CD14-positive monocyte (primary cell): ENCODE results near the gene AK1. TPM values are rescaled to one million over a fixed set of nuclear protein-coding genes. Genes with fewer than 3 reads are reported as not detected.

ENCODE experiments used
- DNase-seq, 3 donors: peaks; one replicate each; pipeline ENCODE4 v3.0.0-alpha.2; 2011 to 2022
- H2AFZ ChIP-seq: 2 replicates; pipeline ENCODE4 v1.6.0; 2012; ENCODE audit warnings: mild to moderate bottlenecking, low read depth, low read length, inconsistent platforms; ENCODE audit not compliant: insufficient read depth, poor library complexity, severe bottlenecking
- H3K27ac ChIP-seq, 2 donors: 1 replicate in 1 of 2; 2 replicates in 1 of 2; pipeline ENCODE4 v1.5.1; 2012 to 2013; ENCODE audit warnings: low read length in 2 of 2, control low read depth in 1 of 2, inconsistent platforms in 1 of 2, low read depth in 1 of 2, mild to moderate bottlenecking in 1 of 2
- H3K27me3 ChIP-seq, 2 donors: one replicate each; pipeline versions ENCODE4 v1.6.0 to v1.6.1; 2011 to 2013; ENCODE audit warnings: low read length in 2 of 2; ENCODE audit not compliant: control insufficient read depth in 2 of 2, insufficient read depth in 2 of 2
- H3K36me3 ChIP-seq, 2 donors: replicated peaks in 1 of 2; 1 replicate in 1 of 2; 2 replicates in 1 of 2; pipeline versions ENCODE4 v1.5.1 to v1.6.1; 2012 to 2013; ENCODE audit warnings: low read length in 2 of 2, control low read depth in 1 of 2, inconsistent platforms in 1 of 2, mild to moderate bottlenecking in 1 of 2; ENCODE audit not compliant: insufficient read depth in 2 of 2, control insufficient read depth in 1 of 2
- H3K4me1 ChIP-seq, 2 donors: 1 replicate in 1 of 2; 2 replicates in 1 of 2; pipeline versions ENCODE4 v1.5.1 to v1.6.1; 2012 to 2013; ENCODE audit warnings: low read length in 2 of 2, control low read depth in 1 of 2, inconsistent platforms in 1 of 2, mild to moderate bottlenecking in 1 of 2, moderate library complexity in 1 of 2; ENCODE audit not compliant: insufficient read depth in 2 of 2, control insufficient read depth in 1 of 2
- H3K4me2 ChIP-seq: replicated peaks from 2 replicates; pipeline ENCODE3; 2012; ENCODE audit warnings: low read length, moderate library complexity, mild to moderate bottlenecking; ENCODE audit not compliant: poor library complexity, severe bottlenecking; ENCODE audit errors: extremely low read depth
- H3K4me3 ChIP-seq, 3 experiments: fragments of 200-600 bp in 1 of 3; sonication (generic) in 1 of 3; replicated peaks in 1 of 3; 1 replicate in 2 of 3; 2 replicates in 1 of 3; pipeline ENCODE4 v1.5.1; 2011 to 2013; ENCODE audit warnings: low read length in 3 of 3, mild to moderate bottlenecking in 3 of 3, control low read depth in 2 of 3, low read depth in 2 of 3, inconsistent platforms in 1 of 3, moderate library complexity in 1 of 3
- H3K79me2 ChIP-seq: 2 replicates; pipeline ENCODE4 v1.6.0; 2012; ENCODE audit warnings: mild to moderate bottlenecking, control low read depth, inconsistent platforms, low read length, moderate library complexity; ENCODE audit not compliant: insufficient read depth
- H3K9ac ChIP-seq: 2 replicates; pipeline ENCODE4 v1.6.0; 2017; ENCODE audit warnings: low read length, mild to moderate bottlenecking; ENCODE audit not compliant: insufficient read depth, poor library complexity, severe bottlenecking
- H3K9me3 ChIP-seq, 2 donors: replicated peaks in 1 of 2; 1 replicate in 1 of 2; 2 replicates in 1 of 2; pipeline versions ENCODE4 v1.5.1 to v1.6.1; 2012 to 2013; ENCODE audit warnings: low read length in 2 of 2, control low read depth in 1 of 2; ENCODE audit not compliant: control insufficient read depth in 1 of 2, insufficient read depth in 1 of 2
- H4K20me1 ChIP-seq: 2 replicates; pipeline ENCODE4 v1.6.0; 2012; ENCODE audit warnings: mild to moderate bottlenecking, low read length, control low read depth, moderate library complexity; ENCODE audit not compliant: insufficient read depth
- H3K27ac Mint-ChIP-seq, 7 donors: one replicate each; pipeline ENCODE4 v1.8.0; 2020; ENCODE audit warnings: mild to moderate bottlenecking in 7 of 7, mixed read lengths in 7 of 7, moderate library complexity in 6 of 7, inconsistent platforms in 2 of 7
- H3K27me3 Mint-ChIP-seq, 3 donors: one replicate each; pipeline ENCODE4 v1.8.0; 2021 to 2022; ENCODE audit warnings: low read depth in 3 of 3, mild to moderate bottlenecking in 3 of 3, mixed read lengths in 3 of 3, moderate library complexity in 3 of 3, inconsistent platforms in 1 of 3
- H3K36me3 Mint-ChIP-seq, 2 donors: one replicate each; pipeline ENCODE4 v1.8.0; 2020; ENCODE audit warnings: mixed read lengths in 2 of 2, inconsistent platforms in 1 of 2, mild to moderate bottlenecking in 1 of 2
- H3K4me1 Mint-ChIP-seq: one replicate; pipeline ENCODE4 v1.8.0; 2020; ENCODE audit warnings: mild to moderate bottlenecking, mixed read lengths
- H3K4me3 Mint-ChIP-seq, 2 donors: one replicate each; pipeline ENCODE4 v1.8.0; 2020; ENCODE audit warnings: mild to moderate bottlenecking in 2 of 2, mixed read lengths in 2 of 2, moderate library complexity in 1 of 2
- H3K9me3 Mint-ChIP-seq, 7 donors: one replicate each; pipeline ENCODE4 v1.8.0; 2020 to 2022; ENCODE audit warnings: mixed read lengths in 7 of 7, mild to moderate bottlenecking in 6 of 7, moderate library complexity in 6 of 7, inconsistent platforms in 2 of 7
- CTCF ChIP-seq: fragments of 200-600 bp; IDR thresholded peaks from one replicate; pipeline ENCODE4 v1.8.0; 2022; ENCODE audit warnings: antibody characterized with exemption, mild to moderate bottlenecking
- WGBS: methylation state at CpG from one replicate; pipeline ENCODE4 v1.1.5; 2013; ENCODE audit warnings: missing lambda C conversion rate; ENCODE audit not compliant: insufficient coverage; 5-methylcytosine and 5-hydroxymethylcytosine counted together
- intact Hi-C, 2 donors: fragments of 100-400 bp; cut with micrococcal nuclease; formaldehyde crosslinking; loops; one replicate each; pipeline versions ENCODE4 v1.15.0 to v1.15.1; 2023
- polyA plus RNA-seq, 3 donors: library from polyadenylated mRNA; depleted of rRNA in 1 of 3; unstranded in 2 of 3; stranded (reverse) in 1 of 3; fragments of 300-500 nt in 2 of 3; fragments of >200 nt in 1 of 3; fragmentation: Illumina TruSeq in 2 of 3; gene quantifications; 1 replicate in 2 of 3; 2 replicates in 1 of 3; pipeline ENCODE4 v1.2.3, GENCODE V29; 2012 to 2021

AK1 gene
- polyA plus RNA-seq, 3 donors = 3.5 TPM; not detected in 2

- peaks cover 19% of the 10 kb centered on the region for H3K4me1 Mint-ChIP-seq
- Histone ChIP-seq H3K36me3 (peaks cover 34 to 44% of the 10 kb centered on the region in 2 donors), H3K4me1 (peaks cover 24 to 32% of the 10 kb centered on the region in 2 donors), H3K27me3 (no peaks in the 10 kb centered on the region), H3K4me2 (peak overlapping the region; percentile 56), H3K9ac (no peak overlapping the region), H3K79me2 (no peaks in the 10 kb centered on the region), H2AFZ (no peak overlapping the region), H3K27ac (no peak overlapping the region), H3K4me3 (peak overlapping the region in 1 of 3 experiments; percentile 39), H4K20me1 (no peaks in the 10 kb centered on the region), H3K9me3 (peaks cover 34 to 36% of the 10 kb centered on the region in 2 donors)
- H3K4me3 Mint-ChIP-seq = peak overlapping the region in 1 of 2 donors; percentile 93
- no peak for DNase-seq
- peaks cover 1 to 9% (median 4%) of the 10 kb centered on the region in 3 donors for H3K27me3 Mint-ChIP-seq
- no peak for TF ChIP-seq CTCF
- H3K36me3 Mint-ChIP-seq = peaks cover 40 to 42% of the 10 kb centered on the region in 2 donors
- WGBS = 93% methylated on average over 14 of the region's 16 CpGs
- H3K9me3 Mint-ChIP-seq = peaks cover 32 to 37% (median 36%) of the 10 kb centered on the region in 7 donors
- peak overlapping the region in 1 of 7 donors; percentile 54 for H3K27ac Mint-ChIP-seq
- intact Hi-C loops = no loop called here
These were observed 19.1 kb upstream of the AK1 start for GRCh38 chr9:127896395-127897192.

- H3K27me3 ChIP-seq = no peaks in the 10 kb centered on the region
- no peak overlapping the region for H3K9ac ChIP-seq
- H3K36me3 Mint-ChIP-seq = peaks cover 44 to 48% of the 10 kb centered on the region in 2 donors
These were observed 18.3 kb upstream of the AK1 start for GRCh38 chr9:127895811-127896210.

More at GRCh38 chr9:127895811-127896210, 18.3 kb upstream of the AK1 start:
- 99% methylated on average over 8 of the region's 8 CpGs for WGBS
- TF ChIP-seq CTCF = no peak
- Mint-ChIP-seq H3K9me3 (peaks cover 32 to 39% (median 36%) of the 10 kb centered on the region in 7 donors), H3K4me1 (peaks cover 19% of the 10 kb centered on the region), H3K27ac (no peak overlapping the region), H3K27me3 (peaks cover 1 to 9% (median 4%) of the 10 kb centered on the region in 3 donors), H3K4me3 (no peak overlapping the region)
- Histone ChIP-seq H3K79me2 (no peaks in the 10 kb centered on the region), H3K27ac (no peak overlapping the region), H3K4me2 (no peak overlapping the region), H3K36me3 (peaks cover 36 to 47% of the 10 kb centered on the region in 2 donors), H3K4me3 (no peak overlapping the region), H3K9me3 (peaks cover 34 to 36% of the 10 kb centered on the region in 2 donors), H3K4me1 (peaks cover 24 to 32% of the 10 kb centered on the region in 2 donors), H4K20me1 (no peaks in the 10 kb centered on the region), H2AFZ (no peak overlapping the region)
- intact Hi-C loops = no loop called here
- no peak for DNase-seq
